ENCODE data around the gene DPP6. TPM values are rescaled to one million over a fixed set of nuclear protein-coding genes. Genes with fewer than 3 reads are reported as not detected.
"Not testable (repeated sequence)": the region's sequence is repeated elsewhere in the genome, so short reads cannot be mapped to it uniquely, and the experiment has no call there.

Gene DPP6
- total and polyA plus RNA-seq, 9 of the 15 experiments (the other 6 are each of a cell fraction or from before 2014, with no cell fraction given), result not detected

GRCh38 chr7:154071833-154072232 is 19.6 kb downstream of the DPP6 start (continued):
- TF ChIP-seq MGA (IDR thresholded peaks at IDR 0.05) (peak; percentile 65), E2F6 (IDR thresholded peaks at IDR 0.05; ENCODE audit: borderline replicate concordance in 1 of 2, extremely low read depth in 1 of 2, insufficient read depth in 1 of 2, insufficient read length in 1 of 2, low read depth in 1 of 2, low read length in 1 of 2, poor library complexity in 1 of 2, severe bottlenecking in 1 of 2) (peak; percentile 28 to 79), CEBPB (tag; IDR thresholded peaks at IDR 0.05) (peak; percentile 44; the same call in 1 of the 2 replicates)

GRCh38 chr7:154072395-154073181 is 20.4 kb downstream of the DPP6 start:
- FAIRE-seq, ATAC-seq: not testable (repeated sequence)
- in situ Hi-C loops (cut with MboI), result loop anchor here (25.0 kb wide), 1 partner anchor 715 kb away; no protein-coding TSS in a partner anchor

More at GRCh38 chr7:154072395-154073181, 20.4 kb downstream of the DPP6 start:
- H3K79me2 ChIP-seq (ENCODE audit: control insufficient read depth, insufficient read depth, low read length); H3K9ac ChIP-seq (ENCODE audit: insufficient read depth in 1 of 2, low read depth in 2 of 2, low read length in 2 of 2); H3K4me3 ChIP-seq; H3K9me1 ChIP-seq (ENCODE audit: control insufficient read depth, insufficient read depth, low read length); H3K9me3 ChIP-seq (replicated peaks; ENCODE audit: control insufficient read depth, insufficient read depth, low read depth, low read length); POLR2A ChIA-PET; H3K27ac ChIP-seq (ENCODE audit: extremely low read depth, low read depth, low read length); H3K4me2 ChIP-seq (ENCODE audit: insufficient read depth, low read length); H3K36me3 ChIP-seq (ENCODE audit: control insufficient read depth, insufficient read depth, low read length); H3K4me1 ChIP-seq (replicated peaks in 1 of 2; ENCODE audit: control insufficient read depth in 2 of 2, insufficient read depth in 2 of 2, low read length in 2 of 2); BruUV-seq (replicated peaks); H4K20me1 ChIP-seq (replicated peaks; ENCODE audit: control insufficient read depth, insufficient read depth, low read length); CTCF ChIA-PET (ENCODE audit: low intra/inter-chr PET ratio); H3K27me3 ChIP-seq (ENCODE audit: control insufficient read depth in 2 of 2, insufficient read depth in 2 of 2, low read length in 2 of 2); DNase-seq (ENCODE audit: extremely low read depth in 1 of 4, low spot score in 3 of 4); H2AFZ ChIP-seq (ENCODE audit: low read depth, low read length): not testable (repeated sequence)
- intact Hi-C loops (cut with micrococcal nuclease), result loop anchor here (5.0 kb wide), 1 partner anchor 430 kb away; no protein-coding TSS in a partner anchor
- under 1% methylated on average over 14 of the region's 15 CpGs for WGBS (ENCODE audit: insufficient coverage, low coverage, missing lambda C conversion rate)
